Skeletal muscle cell (primary cell): Measurements from ENCODE around the gene CAMSAP2.

Experiments used
- DNase-seq: peaks from one replicate; pipeline ENCODE4 v3.0.0-alpha.2; 2010; ENCODE audit warnings: low read depth
- H3K4me3 ChIP-seq: 2 replicates; pipeline ENCODE4 v1.5.1; 2011; ENCODE audit warnings: low read depth, mild to moderate bottlenecking, control low read depth, low read length, moderate library complexity

Gene CAMSAP2

DNA sequence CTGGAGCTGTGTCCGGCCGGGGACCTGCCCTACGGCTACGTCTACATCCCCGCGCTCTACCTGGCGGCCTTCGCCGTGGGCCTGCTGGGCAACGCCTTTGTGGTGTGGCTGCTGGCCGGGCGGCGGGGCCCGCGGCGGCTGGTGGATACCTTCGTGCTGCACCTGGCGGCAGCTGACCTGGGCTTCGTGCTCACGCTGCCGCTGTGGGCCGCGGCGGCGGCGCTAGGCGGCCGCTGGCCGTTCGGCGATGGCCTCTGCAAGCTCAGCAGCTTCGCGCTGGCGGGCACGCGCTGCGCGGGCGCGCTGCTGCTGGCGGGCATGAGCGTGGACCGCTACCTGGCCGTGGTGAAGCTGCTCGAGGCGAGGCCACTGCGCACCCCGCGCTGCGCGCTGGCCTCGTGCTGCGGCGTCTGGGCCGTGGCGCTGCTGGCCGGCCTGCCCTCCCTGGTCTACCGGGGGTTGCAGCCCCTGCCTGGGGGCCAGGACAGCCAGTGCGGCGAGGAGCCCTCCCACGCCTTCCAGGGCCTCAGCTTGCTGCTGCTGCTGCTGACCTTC, 134.5 kb downstream of the CAMSAP2 start:
- peak overlapping the region; percentile 28 for H3K4me3 ChIP-seq
- no peak for DNase-seq

DNA sequence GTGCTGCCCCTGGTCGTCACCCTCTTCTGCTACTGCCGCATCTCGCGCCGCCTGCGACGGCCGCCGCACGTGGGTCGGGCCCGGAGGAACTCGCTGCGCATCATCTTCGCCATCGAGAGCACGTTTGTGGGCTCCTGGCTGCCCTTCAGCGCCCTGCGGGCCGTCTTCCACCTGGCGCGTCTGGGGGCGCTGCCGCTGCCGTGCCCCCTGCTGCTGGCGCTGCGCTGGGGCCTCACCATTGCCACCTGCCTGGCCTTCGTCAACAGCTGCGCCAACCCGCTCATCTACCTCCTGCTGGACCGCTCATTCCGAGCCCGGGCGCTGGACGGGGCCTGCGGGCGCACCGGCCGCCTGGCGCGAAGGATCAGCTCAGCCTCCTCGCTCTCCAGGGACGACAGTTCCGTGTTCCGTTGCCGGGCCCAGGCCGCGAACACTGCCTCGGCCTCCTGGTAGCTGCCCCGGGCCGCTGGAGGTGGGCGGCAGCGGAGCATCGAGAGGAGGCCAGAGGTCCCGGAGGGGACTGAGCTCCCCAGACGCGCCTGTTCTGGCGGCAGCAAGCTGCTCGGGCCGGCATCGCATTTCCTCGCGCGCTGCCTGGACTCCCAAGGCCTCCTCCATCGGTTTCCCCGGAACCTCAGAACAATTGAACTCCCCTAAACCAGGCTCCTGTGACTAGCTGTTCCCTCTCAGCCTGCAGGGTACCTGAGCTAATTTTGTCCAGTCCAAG, 135.1 kb downstream of the CAMSAP2 start:
- DNase-seq: no peak
- peak overlapping the region; percentile 28 for H3K4me3 ChIP-seq

DNA sequence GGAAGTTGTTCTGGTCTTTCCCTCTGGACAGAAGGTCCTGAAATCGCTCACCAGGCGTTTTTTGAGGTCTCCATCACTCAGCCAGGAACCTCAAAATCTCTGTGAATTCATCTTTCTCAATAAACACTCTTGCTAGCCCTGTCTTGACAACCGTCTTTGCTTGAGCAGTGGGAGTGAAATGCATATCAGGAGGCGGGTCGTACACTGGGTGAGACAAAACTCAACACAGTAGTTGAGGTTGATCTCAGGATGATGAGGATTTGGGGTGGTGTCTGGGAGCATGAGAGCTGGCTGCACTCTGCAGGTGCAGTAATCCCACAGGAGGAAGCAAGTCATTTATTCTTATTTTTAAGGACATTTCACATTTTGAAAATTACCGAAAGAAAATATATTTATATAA, 136.0 kb downstream of the CAMSAP2 start:
- no peak for DNase-seq
- no peak overlapping the region for H3K4me3 ChIP-seq

DNA sequence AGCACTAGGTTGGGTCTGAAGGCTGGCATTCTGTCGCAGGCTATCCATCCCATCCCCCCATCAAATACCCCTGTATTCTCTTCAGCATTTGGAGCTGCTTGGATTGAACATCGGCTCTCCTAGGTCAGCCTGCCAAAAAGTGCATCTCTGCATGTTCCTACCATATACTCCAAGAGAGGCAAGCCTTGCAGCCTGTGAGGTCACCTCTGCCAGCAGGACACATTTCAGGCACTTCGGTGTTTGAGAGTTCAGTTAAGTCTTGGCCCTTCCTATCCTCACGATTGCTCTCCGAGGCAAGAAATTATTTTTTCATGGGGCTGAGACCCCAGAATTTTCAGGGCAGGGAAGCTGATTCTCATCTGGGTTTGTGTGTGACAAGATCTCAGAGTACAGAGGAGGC, 136.7 kb downstream of the CAMSAP2 start:
- no peak overlapping the region for H3K4me3 ChIP-seq
- no peak for DNase-seq

DNA sequence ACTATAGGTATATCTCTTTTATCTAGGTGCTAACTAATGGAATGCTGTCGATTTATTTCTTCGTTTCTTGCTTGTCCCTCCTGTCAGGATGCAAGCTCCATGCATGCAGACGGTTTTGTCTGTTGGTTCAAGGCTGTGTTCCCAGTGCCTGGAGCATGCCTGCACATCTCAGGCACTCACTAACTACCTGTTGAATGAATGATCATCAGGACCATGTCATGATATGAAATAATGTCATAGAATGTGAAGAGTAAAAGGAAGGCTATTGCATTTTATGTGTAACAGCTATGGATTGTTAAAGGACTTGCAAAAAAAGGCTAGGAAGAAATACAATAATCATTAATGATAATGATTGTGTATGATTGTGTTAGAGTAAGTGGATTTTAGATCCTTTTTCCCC, 138.3 kb downstream of the CAMSAP2 start:
- no peak for DNase-seq
- H3K4me3 ChIP-seq: no peak overlapping the region

DNA sequence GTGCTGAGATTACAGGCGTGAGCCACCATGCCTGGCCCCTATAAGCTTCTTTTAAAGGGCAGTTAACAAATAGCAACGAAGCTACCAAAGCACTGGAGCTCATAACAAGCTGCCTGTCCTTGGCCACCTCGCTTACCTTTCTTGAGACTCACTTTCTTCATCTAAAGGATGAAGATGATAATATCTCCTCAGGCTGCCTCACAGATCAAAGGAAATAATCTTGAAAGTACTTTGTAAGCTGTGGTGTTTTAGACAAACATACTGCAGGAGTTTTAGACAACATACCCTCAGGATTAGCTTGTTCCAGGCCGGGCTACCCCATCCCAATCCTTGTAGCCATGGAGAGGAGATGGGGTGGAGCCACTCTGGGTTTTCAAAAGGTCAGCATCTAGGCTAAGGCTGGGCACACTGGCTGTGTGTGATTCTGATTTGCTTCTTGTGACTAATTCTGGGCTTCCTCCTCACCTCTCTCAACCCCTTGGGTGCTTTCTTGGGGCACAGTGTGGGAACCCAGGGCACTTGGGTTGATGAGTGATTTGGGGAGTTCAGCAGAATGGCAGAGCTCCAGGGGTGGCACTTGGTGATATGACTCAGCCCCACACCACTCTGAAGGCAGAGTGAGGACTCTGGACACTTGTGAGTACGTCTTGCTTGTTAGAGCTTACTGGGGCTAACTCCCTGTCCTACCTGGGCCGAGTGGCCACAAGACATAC, 139.3 kb downstream of the CAMSAP2 start:
- H3K4me3 ChIP-seq: no peak overlapping the region
- no peak for DNase-seq

DNA sequence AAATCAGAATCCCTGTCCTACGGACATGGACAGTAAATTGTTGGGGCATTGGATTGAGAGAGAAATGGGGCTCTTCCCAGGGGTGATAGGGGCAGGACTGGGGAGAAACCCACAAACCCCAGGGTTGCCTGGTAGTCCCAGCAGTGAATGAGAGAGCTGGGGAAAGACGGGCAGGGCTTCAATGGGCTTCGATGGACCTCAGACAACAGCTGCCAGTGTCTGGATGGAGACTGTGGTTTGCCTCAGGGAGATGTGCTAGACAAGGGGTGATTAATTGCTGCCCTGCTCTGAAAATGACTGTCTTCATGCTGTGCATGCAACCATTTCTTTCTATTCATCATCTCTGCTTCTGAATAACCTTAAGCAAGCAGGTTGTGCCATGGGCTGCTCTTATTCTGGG, 141.5 kb downstream of the CAMSAP2 start:
- H3K4me3 ChIP-seq: no peak overlapping the region
- DNase-seq: no peak

DNA sequence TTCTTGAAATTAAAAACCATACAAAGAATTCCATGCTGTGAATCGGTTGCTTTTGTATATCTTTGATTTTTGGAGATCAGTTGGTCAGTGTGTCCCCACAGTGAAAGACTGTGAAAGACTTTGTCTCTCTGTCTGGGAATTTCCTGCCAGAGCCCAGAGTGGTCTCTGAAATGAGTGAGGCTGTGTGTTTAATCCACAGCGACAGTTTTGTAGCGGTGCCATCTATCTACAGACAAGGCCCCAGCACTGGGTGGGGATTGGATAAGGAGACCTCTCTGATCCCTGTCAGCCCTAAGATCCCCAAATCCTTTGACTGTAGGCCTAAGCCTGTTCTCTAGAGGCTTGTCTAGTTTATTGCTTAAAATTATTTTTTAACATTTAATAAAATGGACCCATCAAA, 144.4 kb downstream of the CAMSAP2 start:
- no peak for DNase-seq

DNA sequence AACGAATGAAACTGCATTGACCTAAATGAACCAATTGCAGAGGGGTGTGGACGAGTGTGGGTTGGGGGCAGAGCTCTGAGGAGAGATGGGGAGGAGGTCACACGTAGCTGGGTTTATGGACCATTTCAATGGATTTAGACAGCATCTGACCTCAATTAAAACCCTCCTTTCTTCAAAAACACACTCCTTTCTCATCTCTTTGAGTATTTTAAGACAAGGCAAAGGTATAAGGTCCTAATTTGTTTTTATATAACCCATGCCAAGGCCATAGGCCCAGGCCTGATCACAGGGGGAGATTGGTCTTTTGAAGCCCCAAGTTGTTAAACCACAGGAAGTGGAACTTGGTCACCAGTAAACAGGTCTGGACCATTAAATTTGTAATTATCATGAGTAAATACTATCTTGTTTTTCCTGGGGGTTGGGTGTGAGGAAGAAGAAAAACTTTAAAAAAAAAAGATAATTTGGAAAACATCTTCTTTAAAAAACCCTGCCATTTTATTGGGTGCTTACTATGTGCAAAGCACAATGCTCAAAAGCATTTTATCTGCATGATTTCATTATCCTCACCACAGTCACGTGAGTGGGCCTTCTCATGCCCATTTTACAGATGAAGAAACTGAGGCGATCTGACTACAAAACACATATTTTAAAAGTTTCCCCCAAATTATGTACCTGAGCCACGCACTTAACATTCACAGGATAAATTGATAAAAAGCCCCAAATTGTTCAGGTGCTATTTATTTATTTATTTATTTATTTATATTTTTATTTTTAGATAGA, 147.1 kb downstream of the CAMSAP2 start:
- no peak for DNase-seq
- H3K4me3 ChIP-seq: no peak overlapping the region

More for the DNA sequence above, 144.4 kb downstream of the CAMSAP2 start:
- no peak overlapping the region for H3K4me3 ChIP-seq

DNA sequence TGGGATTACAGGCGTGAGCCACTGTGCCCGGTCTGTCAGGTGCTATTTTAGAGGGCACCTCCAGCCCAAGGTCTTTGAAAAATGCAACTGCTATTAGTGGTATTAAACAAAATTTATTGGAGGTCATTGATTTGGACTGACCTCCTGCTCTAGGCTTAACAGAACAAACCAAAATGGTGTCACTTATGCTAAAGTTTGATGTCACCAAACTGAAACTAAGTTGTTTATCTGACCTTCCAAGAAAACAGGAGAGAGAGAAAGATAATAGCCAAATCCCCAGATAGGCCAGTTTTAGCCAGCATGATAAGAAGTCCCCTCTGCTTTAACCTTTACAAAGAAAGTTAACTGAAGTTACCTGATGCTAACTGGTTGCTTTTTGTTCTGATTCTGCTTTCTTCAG, 147.9 kb downstream of the CAMSAP2 start:
- H3K4me3 ChIP-seq: no peak overlapping the region
- DNase-seq: no peak

DNA sequence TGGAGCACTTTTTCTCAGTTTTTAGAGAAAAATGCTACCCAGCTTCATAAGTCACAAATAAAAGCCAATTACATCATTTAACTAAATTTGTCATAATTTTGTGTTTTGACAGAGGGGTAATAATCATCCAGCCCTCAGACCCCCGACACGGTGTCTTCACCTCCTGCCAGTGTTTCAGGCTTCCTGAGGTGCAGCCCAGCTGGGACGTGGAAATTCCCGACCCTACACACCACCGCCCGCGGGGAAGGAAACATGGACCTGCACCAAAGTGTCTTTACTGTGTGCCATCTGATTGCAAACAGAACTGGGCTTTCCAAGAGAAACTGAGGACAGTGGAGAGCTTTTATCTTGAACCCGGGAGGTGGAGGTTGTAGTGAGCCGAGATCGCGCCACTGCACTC, 148.3 kb downstream of the CAMSAP2 start:
- no peak for DNase-seq
- H3K4me3 ChIP-seq: no peak overlapping the region

DNA sequence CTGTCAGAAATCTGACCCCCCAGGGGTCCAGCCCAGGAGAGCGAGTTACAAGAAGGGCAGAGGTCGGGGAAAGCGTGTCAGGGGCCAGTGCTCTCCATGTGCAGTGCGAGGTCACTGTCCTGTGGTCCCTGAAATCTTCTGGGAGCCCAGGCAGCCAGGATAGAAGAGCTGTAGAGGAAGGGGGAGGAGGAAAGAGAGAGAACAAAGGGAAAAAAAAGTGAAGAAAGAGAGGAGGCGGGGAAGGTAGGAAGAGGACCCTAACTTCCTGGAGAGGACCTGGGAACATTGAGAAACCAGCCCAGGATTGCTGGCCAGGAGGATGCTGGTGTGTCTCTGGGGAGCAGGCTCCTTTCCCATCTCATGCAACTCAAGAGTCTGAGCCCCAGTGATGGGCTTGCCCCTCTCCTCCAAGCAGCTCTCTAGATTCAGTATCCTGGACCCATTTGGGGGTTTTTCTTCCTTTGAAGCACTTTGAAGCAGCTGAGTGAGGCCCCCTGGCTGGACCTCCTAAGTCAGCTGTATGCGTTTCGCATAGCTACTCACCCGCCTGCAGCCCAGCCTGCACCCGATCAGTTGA, 149.2 kb downstream of the CAMSAP2 start:
- H3K4me3 ChIP-seq: no peak overlapping the region
- DNase-seq: no peak

DNA sequence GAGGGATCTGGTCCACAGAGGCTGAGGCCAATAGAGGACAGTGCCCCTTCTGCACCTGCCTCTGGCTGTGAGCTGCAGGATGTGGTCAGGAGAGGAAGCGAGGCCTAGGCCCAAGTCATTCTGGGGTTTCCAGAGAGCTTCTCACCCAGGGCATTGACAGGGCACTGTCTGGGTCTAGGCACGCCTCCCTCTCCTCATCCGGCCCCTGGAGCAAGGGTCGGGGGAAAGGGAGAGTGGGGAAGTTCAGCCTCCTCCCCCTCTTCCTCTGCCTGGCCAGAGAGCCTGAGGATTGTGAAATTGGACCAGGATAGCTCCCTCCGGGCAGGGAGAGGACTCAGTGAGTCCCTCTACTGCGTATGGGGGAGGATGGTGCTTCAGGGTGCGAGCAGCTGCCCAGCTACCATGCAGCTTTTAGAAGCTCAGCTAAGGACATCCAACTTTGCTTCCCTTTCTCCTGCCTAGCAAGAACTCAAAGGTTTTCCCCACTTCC, 149.7 kb downstream of the CAMSAP2 start:
- no peak for DNase-seq
- H3K4me3 ChIP-seq: no peak overlapping the region

DNA sequence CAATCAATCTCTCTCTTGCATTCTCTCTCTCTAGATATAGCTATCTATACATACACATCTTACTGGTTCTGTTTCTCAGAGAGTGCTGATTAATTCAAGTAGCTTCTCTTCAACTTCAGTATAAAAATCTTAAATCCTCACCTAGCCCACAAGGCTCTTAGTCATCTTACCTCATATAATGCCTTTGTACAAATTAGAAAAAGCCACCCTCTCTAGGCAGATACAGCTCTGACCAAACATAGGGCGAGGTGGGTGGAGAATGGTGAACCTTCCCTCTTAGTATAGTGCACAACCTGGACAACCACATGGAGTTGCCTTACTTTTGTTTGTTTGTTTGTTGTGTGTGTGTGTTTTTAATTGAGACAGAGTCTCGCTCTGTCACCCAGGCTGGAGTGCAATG, 150.9 kb downstream of the CAMSAP2 start:
- no peak overlapping the region for H3K4me3 ChIP-seq
- DNase-seq: no peak

DNA sequence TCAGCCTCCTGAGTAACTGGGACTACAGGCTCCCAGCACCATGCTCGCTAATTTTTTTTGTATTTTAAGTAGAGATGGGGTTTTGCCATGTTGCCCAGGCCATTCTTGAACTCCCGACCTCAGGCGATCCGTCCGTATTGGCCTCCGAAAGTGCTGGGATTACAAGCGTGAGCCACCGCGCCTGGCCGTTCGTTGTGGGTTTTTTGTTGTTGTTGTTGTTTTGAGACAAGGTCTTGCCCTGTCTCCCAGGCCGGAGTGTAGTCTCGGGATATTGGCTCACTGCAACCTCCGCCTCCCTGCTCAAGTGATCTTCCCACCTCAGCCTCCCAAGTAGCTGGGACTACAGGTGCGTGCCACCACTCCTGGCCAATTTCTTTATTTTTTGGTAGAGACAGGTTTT, 151.3 kb downstream of the CAMSAP2 start:
- no peak overlapping the region for H3K4me3 ChIP-seq
- DNase-seq: no peak

DNA sequence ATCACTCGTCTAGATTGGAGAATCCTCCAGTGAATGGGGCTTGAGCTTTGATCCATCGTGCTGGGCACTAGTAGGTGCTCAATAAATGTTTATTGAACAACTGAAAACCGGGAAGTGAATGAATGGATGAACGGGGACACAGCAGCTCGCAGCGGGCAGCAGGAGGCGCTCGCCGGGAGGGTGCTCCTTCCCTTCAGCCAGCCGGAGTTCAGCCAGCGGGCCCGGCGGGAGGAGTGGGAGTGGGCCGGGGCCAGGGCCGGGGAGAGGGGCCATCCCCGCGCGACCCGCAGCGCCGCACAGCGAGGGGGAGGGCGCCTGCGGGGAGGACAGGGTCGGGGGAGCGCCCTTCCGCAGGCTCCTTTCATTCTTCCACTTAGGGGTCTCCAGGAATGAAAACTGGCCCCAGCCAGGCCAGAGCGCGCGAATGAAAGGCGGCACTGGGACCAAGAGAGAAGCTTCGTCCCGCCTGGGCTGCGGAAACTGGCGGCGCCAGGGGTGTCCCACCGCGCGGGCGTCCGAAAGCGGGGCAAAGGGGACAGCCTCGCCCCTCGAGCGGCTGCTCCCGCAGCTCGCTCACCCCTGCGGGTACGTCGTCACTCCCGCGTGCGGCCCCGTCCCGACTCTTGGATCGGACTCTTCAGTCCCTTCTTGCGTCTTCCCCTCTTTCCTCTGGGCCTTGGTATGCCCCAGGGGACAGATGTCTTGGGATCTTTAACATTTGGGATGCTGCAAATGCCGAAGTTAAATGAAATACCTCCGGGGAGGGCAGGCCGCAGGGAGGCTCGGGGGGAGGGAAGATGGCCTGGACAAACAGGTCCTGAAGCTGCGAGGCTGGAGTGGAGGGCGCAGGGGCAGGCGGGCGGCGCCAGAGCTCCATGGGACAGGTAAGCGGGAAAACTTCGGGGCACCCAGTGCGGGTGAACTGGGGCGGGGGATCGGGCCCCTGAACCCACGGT, 152.4 kb downstream of the CAMSAP2 start:
- H3K4me3 ChIP-seq: peak overlapping the region; percentile 52
- DNase-seq: no peak

DNA sequence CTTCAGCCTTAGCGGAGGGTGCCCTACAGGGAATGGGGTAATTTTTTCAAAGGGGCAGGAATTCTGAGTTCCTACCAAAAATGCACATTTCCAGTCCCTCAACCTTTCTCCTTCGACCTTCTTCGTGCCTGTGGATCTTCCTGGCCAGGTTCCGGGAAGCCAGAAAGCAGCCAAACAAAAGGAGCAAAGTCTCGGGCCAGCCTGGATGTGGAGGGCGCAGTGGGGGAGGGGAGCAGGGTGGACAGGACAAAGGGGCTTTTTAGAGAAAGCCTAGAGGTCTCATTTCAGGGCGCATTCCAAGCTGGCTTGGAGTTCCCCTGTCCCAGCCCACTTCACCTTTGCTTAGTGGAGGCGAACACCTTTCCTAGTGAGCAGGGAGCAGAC, 153.1 kb downstream of the CAMSAP2 start:
- DNase-seq: no peak
- peak overlapping the region; percentile 52 for H3K4me3 ChIP-seq

DNA sequence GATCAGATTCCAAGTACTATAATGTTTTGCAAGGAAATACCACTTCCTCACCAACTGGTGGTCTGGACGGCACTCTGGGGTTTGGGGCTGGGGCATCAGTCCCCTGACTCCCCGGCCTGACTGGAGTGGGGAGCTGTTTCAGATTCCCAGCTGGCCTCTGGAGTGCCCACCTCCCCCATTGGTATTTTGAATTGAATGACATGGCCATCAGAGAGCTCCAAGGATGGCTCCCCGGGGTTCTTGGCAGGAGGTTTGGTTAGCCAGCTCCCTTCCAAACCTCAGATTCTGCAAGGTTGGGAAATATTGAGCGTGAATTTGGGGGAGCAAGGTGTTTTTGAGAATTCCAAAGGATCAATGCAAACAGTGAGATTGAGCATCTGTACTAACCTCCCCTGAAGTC, 153.9 kb downstream of the CAMSAP2 start:
- no peak overlapping the region for H3K4me3 ChIP-seq
- no peak for DNase-seq

DNA sequence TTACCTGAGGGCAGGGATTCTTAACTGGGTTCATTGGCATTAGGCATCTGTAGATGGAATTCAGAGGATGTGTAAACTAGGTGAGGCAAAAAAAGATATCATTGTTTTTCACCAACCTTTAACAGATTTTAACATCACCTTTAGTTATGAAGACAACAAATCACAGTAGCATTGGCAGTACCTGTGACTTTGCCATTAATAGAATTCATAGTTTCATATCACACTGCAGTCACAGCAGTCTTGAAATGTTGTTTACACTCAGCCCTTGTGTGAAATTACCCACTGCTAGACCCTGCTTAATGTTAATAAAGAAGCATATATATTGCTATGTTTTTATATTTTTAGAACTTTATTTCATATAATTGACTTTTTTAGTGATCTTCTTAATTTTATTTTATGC, 154.3 kb downstream of the CAMSAP2 start:
- no peak for DNase-seq
- H3K4me3 ChIP-seq: no peak overlapping the region
